Suprapubic skin (tissue), 4 donors: ENCODE measurements around the gene PLEKHG5. TPM values are rescaled to one million over a fixed set of nuclear protein-coding genes. Genes with fewer than 3 reads are reported as not detected.
"Not testable (repeated sequence)": the region's sequence is repeated elsewhere in the genome, so short reads cannot be mapped to it uniquely, and the experiment has no call there.

Experiments
- DNase-seq, 2 donors: peaks; one replicate each; pipeline ENCODE4 v3.0.0-alpha.2; 2019; ENCODE audit warnings: low spot score in 2 of 2
- H3K27ac ChIP-seq: fragments of 200-600 bp; sonication (generic); one replicate; pipeline ENCODE4 v1.5.1; 2019
- H3K27me3 ChIP-seq: fragments of 200-600 bp; sonication (generic); one replicate; pipeline ENCODE4 v1.5.1; 2019
- H3K36me3 ChIP-seq: fragments of 200-600 bp; sonication (generic); one replicate; pipeline ENCODE4 v1.5.1; 2019
- H3K4me1 ChIP-seq: fragments of 200-600 bp; sonication (generic); one replicate; pipeline ENCODE4 v1.5.1; 2019
- H3K4me3 ChIP-seq: fragments of 200-600 bp; sonication (generic); one replicate; pipeline ENCODE4 v1.5.1; 2019; ENCODE audit warnings: mild to moderate bottlenecking
- H3K9me3 ChIP-seq: fragments of 200-600 bp; sonication (generic); one replicate; pipeline ENCODE4 v1.5.1; 2019
- CTCF ChIP-seq, 2 donors: fragments of 200-600 bp in 1 of 2; fragments of 450-650 bp in 1 of 2; sonication (generic) in 1 of 2; IDR thresholded peaks; one replicate each; pipeline ENCODE4 v1.5.1; 2016 to 2019; ENCODE audit warnings: antibody characterized with exemption in 2 of 2, mild to moderate bottlenecking in 1 of 2, moderate library complexity in 1 of 2
- EP300 ChIP-seq: sonication (generic); formaldehyde crosslinking; IDR thresholded peaks from one replicate; pipeline ENCODE4 v1.6.1; 2017; ENCODE audit warnings: antibody characterized with exemption
- POLR2A ChIP-seq, 2 donors: fragments of 450-650 bp; IDR thresholded peaks; one replicate each; pipeline ENCODE4 v1.6.1; 2017; ENCODE audit warnings: antibody characterized with exemption in 2 of 2, mild to moderate bottlenecking in 2 of 2, moderate library complexity in 2 of 2
- POLR2AphosphoS5 ChIP-seq, 3 donors: sonication (generic); formaldehyde crosslinking; IDR thresholded peaks; one replicate each; pipeline ENCODE4 v1.6.1; 2017; ENCODE audit warnings: antibody characterized with exemption in 3 of 3
- WGBS: methylation state at CpG from one replicate; pipeline ENCODE4 v1.1.5; 2018; 5-methylcytosine and 5-hydroxymethylcytosine counted together
- total RNA-seq, 4 donors: library from RNA; depleted of rRNA; stranded (reverse); fragments of >200 nt; gene quantifications; one replicate each; pipeline ENCODE4 v1.1.0, GENCODE V29; 2016

The PLEKHG5 gene
- total RNA-seq, 4 donors from 2014 or later, result 76.3 to 347 (median 107) TPM

- Histone ChIP-seq H3K4me3 (no peak overlapping the region), H3K36me3 (no peaks in the 10 kb centered on the region), H3K27me3 (no peaks in the 10 kb centered on the region), H3K4me1 (peaks cover 74% of the 10 kb centered on the region), H3K27ac (no peak overlapping the region), H3K9me3 (no peaks in the 10 kb centered on the region)
- 92% methylated on average over 4 of the region's 4 CpGs for WGBS
- TF ChIP-seq POLR2AphosphoS5 (IDR thresholded peaks at IDR 0.05) (no peak), POLR2A (IDR thresholded peaks at IDR 0.05) (no peak), EP300 (no peak), CTCF (IDR thresholded peaks at IDR 0.05) (no peak)
- DNase-seq, result no peak
These were observed 3.2 kb upstream of the PLEKHG5 start for GRCh38 chr1:6494627-6495026.

DNA sequence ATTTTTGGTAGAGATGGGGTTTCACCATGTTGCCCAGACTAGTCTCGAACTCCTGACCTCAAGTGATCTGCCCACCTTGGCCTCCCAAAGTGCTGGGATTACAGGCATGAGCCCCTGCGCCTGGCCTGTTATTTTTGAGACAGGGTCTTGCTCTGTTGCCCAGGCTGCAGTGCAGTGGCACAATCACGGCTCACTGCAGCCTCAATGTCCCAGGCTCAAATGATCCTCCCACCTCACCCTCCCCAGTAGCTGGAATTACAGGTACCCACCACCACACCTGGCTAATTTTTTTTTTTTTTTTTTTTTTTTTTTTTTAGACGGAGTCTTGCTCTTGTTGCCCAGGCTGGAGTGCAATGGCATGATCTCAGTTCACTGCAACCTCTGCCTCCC lies 2.4 kb upstream of the PLEKHG5 start:
- H3K27ac ChIP-seq, H3K36me3 ChIP-seq, H3K9me3 ChIP-seq, H3K4me3 ChIP-seq, H3K27me3 ChIP-seq, DNase-seq: not testable (repeated sequence)
- WGBS, result 83% methylated on average over 4 of the region's 4 CpGs
- peaks cover 78% of the 10 kb centered on the region for H3K4me1 ChIP-seq

GRCh38 chr1:6491966-6492365 lies 499 bp upstream of the PLEKHG5 start:
- TF ChIP-seq CTCF (IDR thresholded peaks at IDR 0.05) (no peak), POLR2A (IDR thresholded peaks at IDR 0.05) (no peak), EP300 (no peak), POLR2AphosphoS5 (IDR thresholded peaks at IDR 0.05) (no peak)
- WGBS, result 33% methylated on average over 10 of the region's 10 CpGs
- H3K27me3 ChIP-seq, result no peaks in the 10 kb centered on the region
- no peak for DNase-seq
- peaks cover 80% of the 10 kb centered on the region for H3K4me1 ChIP-seq
- no peaks in the 10 kb centered on the region for H3K9me3 ChIP-seq
- H3K27ac ChIP-seq, result peak overlapping the region; percentile 80
- H3K4me3 ChIP-seq, result no peak overlapping the region
- no peaks in the 10 kb centered on the region for H3K36me3 ChIP-seq

DNA sequence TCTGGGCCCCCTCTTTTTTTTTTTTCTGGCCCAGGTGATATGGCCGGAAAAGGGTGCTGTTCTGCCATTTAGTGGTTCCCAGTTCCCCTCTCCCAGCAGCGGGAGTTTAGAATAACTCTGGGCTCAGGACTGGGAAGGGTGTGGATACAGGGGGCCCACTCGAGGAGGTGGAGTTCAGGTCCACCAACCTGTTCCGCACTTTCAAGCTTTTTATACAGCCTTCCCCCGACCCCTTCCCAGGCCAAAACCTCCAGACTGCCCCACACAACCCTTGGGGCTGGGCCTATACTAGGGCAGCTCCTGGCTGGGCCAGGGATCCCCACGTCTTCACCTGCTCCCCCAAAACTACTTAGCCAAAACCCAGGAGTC lies 402 bp downstream of the PLEKHG5 start:
- TF ChIP-seq CTCF (IDR thresholded peaks at IDR 0.05) (no peak), POLR2AphosphoS5 (IDR thresholded peaks at IDR 0.05) (no peak), POLR2A (IDR thresholded peaks at IDR 0.05) (no peak), EP300 (no peak)
- no peak for DNase-seq
- WGBS, result 26% methylated on average over 6 of the region's 6 CpGs
- Histone ChIP-seq H3K9me3 (no peaks in the 10 kb centered on the region), H3K27me3 (peaks cover 2% of the 10 kb centered on the region), H3K36me3 (no peaks in the 10 kb centered on the region), H3K4me3 (peak overlapping the region; percentile 55), H3K27ac (peak overlapping the region; percentile 80), H3K4me1 (peaks cover 80% of the 10 kb centered on the region)

DNA sequence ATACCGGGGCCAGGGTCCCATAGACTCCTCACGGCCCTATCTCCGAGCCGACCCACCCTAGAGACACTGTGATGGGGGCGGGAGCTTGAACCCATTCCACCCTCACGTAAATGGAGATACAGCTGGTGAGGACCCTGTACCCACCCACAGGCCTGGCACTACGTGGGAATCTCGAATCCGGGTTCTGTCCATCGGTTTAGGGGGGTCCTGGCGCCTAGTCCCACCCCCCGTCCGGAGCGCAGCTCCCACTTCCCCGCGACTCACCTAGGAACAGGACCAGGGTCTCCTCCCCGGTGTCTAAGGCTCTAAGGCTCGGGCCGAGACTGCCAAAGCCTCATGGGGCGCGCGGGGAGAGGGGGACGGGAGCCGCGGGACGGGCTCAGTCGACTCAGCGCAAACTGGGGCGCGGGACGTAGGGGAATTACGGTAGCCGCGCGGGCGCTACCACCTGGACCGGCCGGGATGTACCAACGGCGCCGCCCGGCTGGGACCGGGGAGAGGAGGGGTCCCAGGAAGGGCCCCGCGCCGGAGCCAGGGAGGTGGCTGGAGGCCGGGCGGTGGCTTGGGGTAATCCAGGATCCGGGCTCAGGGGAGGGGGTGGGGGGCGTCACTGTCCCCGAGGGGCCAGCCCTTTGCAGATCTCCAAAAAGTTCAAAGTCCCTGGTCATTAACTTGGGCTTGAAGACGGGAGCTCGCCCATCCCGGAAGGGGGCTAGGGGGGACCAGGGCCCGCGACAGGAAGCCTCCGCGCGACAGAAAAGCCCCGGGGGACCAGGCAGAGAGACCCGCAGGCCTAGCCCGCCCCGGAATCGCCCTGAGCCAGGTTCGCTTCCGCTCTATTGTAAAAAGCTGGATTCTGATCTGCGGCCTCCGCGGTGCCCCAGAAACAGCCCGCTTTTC lies 1.0 kb downstream of the PLEKHG5 start:
- Histone ChIP-seq H3K4me3 (peak overlapping the region; percentile 55), H3K9me3 (no peaks in the 10 kb centered on the region), H3K27me3 (peaks cover 8% of the 10 kb centered on the region), H3K36me3 (no peaks in the 10 kb centered on the region), H3K27ac (peak overlapping the region; percentile 80), H3K4me1 (peaks cover 80% of the 10 kb centered on the region)
- no peak for DNase-seq
- TF ChIP-seq POLR2A (IDR thresholded peaks at IDR 0.05), result no peak
- no peak for TF ChIP-seq EP300
- no peak for TF ChIP-seq POLR2AphosphoS5 (IDR thresholded peaks at IDR 0.05)
- TF ChIP-seq CTCF (IDR thresholded peaks at IDR 0.05), result no peak
- 5% methylated on average over 18 of the region's 70 CpGs for whole genome bisulfite sequencing
